H1 (cell line): ENCODE results near the gene BRK1. TPM values are rescaled to one million over a fixed set of nuclear protein-coding genes. Genes with fewer than 3 reads are reported as not detected.

Source experiments
- CTCF ChIA-PET: fragments of 300-600 bp; sonication (Branson Sonifier 250); formaldehyde crosslinking; loops from one replicate; lab custom pipeline; 2021; ENCODE audit not compliant: partially characterized antibody; lab: Charles Lee
- POLR2A ChIA-PET: fragments of 300-600 bp; sonication (Branson Sonifier 250); formaldehyde crosslinking; loops from one replicate; lab custom pipeline; 2021; ENCODE audit warnings: inconsistent platforms; ENCODE audit not compliant: partially characterized antibody; lab: Charles Lee
- DNase-seq, 2 experiments: peaks; one replicate each; pipeline versions ENCODE4 v3.0.0 to v3.0.0-alpha.2; 2010 to 2022; ENCODE audit warnings: low spot score in 2 of 2, low read depth in 1 of 2, mixed read lengths in 1 of 2
- FAIRE-seq: peaks from 2 replicates; lab custom pipeline; 2011; peaks lifted over from hg19 to GRCh38; lab: Jason Lieb, UNC
- H2AFZ ChIP-seq: 2 replicates; pipeline ENCODE4 v1.8.1; 2012; ENCODE audit warnings: low read length, inconsistent platforms
- H2AK5ac ChIP-seq: 2 replicates; pipeline ENCODE4 v1.6.1; 2013; ENCODE audit warnings: low read depth, low read length
- H2BK120ac ChIP-seq: replicated peaks from 2 replicates; pipeline ENCODE3; 2013; ENCODE audit warnings: low read depth, low read length, inconsistent platforms
- H2BK12ac ChIP-seq: 2 replicates; pipeline ENCODE4 v1.6.1; 2013; ENCODE audit warnings: low read depth, low read length
- H2BK15ac ChIP-seq: 2 replicates; pipeline ENCODE4 v1.6.1; 2013; ENCODE audit warnings: low read length
- H2BK20ac ChIP-seq: 2 replicates; pipeline ENCODE4 v1.6.1; 2013; ENCODE audit warnings: low read length
- H2BK5ac ChIP-seq: 2 replicates; pipeline ENCODE4 v1.6.1; 2013; ENCODE audit warnings: low read depth, low read length
- H3K14ac ChIP-seq: 2 replicates; pipeline ENCODE4 v1.6.1; 2013; ENCODE audit warnings: inconsistent platforms; ENCODE audit not compliant: insufficient read length
- H3K18ac ChIP-seq: 2 replicates; pipeline ENCODE4 v1.6.1; 2013; ENCODE audit warnings: low read length; ENCODE audit errors: extremely low read depth
- H3K23ac ChIP-seq: 2 replicates; pipeline ENCODE4 v1.6.1; 2013; ENCODE audit warnings: inconsistent platforms; ENCODE audit not compliant: insufficient read length
- H3K23me2 ChIP-seq: 2 replicates; pipeline ENCODE4 v1.6.1; 2013; ENCODE audit warnings: low read depth, low read length
- H3K27ac ChIP-seq: 2 replicates; pipeline ENCODE4 v1.6.1; 2011; ENCODE audit warnings: low read depth, low read length, inconsistent platforms
- H3K27me3 ChIP-seq, 4 experiments: replicated peaks in 1 of 4; 1 replicate in 1 of 4; 2 replicates in 3 of 4; pipeline versions ENCODE4 v1.6.1 to v1.8.1; 2011 to 2013; ENCODE audit warnings: low read length in 3 of 4, mild to moderate bottlenecking in 3 of 4, inconsistent platforms in 2 of 4, mixed read lengths in 2 of 4, moderate library complexity in 1 of 4; ENCODE audit not compliant: control insufficient read depth in 3 of 4, insufficient read depth in 3 of 4; ENCODE audit errors: extremely low read depth in 1 of 4
- H3K36me3 ChIP-seq, 4 experiments: 2 replicates each; pipeline versions ENCODE4 v1.6.1 to v1.8.1; 2011 to 2013; ENCODE audit warnings: mild to moderate bottlenecking in 4 of 4, low read length in 3 of 4, moderate library complexity in 2 of 4, control low read depth in 1 of 4, inconsistent platforms in 1 of 4; ENCODE audit not compliant: insufficient read depth in 4 of 4, control insufficient read depth in 2 of 4
- H3K4ac ChIP-seq: replicated peaks from 2 replicates; pipeline ENCODE3; 2013; ENCODE audit warnings: low read length, low read depth, mixed read lengths, inconsistent platforms; ENCODE audit not compliant: insufficient read length
- H3K4me1 ChIP-seq, 4 experiments: replicated peaks in 1 of 4; 1 replicate in 1 of 4; 2 replicates in 3 of 4; pipeline versions ENCODE4 v1.6.1 to v1.8.1; 2011 to 2013; ENCODE audit warnings: low read length in 3 of 4, inconsistent platforms in 2 of 4, mixed read lengths in 1 of 4; ENCODE audit not compliant: insufficient read depth in 4 of 4, control insufficient read depth in 3 of 4
- H3K4me2 ChIP-seq, 2 experiments: 2 replicates each; pipeline versions ENCODE4 v1.6.1 to v1.8.1; 2011 to 2013; ENCODE audit warnings: low read depth in 2 of 2, low read length in 2 of 2, control low read depth in 1 of 2, inconsistent platforms in 1 of 2, mild to moderate bottlenecking in 1 of 2; ENCODE audit not compliant: insufficient read depth in 1 of 2
- H3K4me3 ChIP-seq, 4 experiments: fragments of 200-600, 300-600 bp in 1 of 4; sonication (generic), shearing (Covaris generic), sonication (Bioruptor Twin) in 1 of 4; 2 replicates each; pipeline versions ENCODE4 v1.5.1 to v1.8.1; 2011 to 2016; ENCODE audit warnings: low read length in 4 of 4, low read depth in 3 of 4, control low read depth in 2 of 4, inconsistent platforms in 2 of 4, mild to moderate bottlenecking in 2 of 4, mixed read lengths in 1 of 4, moderate library complexity in 1 of 4; ENCODE audit not compliant: insufficient read depth in 2 of 4; ENCODE audit errors: extremely low read depth in 1 of 4
- H3K56ac ChIP-seq: replicated peaks from 2 replicates; pipeline ENCODE3; 2013; ENCODE audit warnings: low read depth, mild to moderate bottlenecking, mixed read lengths, low read length, inconsistent platforms; ENCODE audit not compliant: insufficient read length
- H3K79me1 ChIP-seq: 2 replicates; pipeline ENCODE4 v1.6.1; 2013; ENCODE audit warnings: low read depth, low read length, control low read depth
- H3K79me2 ChIP-seq, 2 experiments: 2 replicates each; pipeline versions ENCODE4 v1.6.1 to v1.8.1; 2012 to 2013; ENCODE audit warnings: low read length in 2 of 2, mild to moderate bottlenecking in 2 of 2, inconsistent platforms in 1 of 2; ENCODE audit not compliant: insufficient read depth in 2 of 2, control insufficient read depth in 1 of 2
- H3K9ac ChIP-seq, 4 experiments: replicated peaks in 1 of 4; 1 replicate in 1 of 4; 2 replicates in 3 of 4; pipeline versions ENCODE4 v1.6.1 to v1.8.1; 2011 to 2013; ENCODE audit warnings: low read depth in 3 of 4, low read length in 3 of 4, control low read depth in 2 of 4, mild to moderate bottlenecking in 2 of 4, moderate library complexity in 2 of 4, inconsistent platforms in 1 of 4; ENCODE audit errors: extremely low read depth in 1 of 4
- H3K9me3 ChIP-seq, 2 experiments: 2 replicates each; pipeline versions ENCODE4 v1.6.1 to v1.8.1; 2012 to 2013; ENCODE audit warnings: mild to moderate bottlenecking in 2 of 2, moderate library complexity in 2 of 2, control low read depth in 1 of 2, inconsistent platforms in 1 of 2, low read depth in 1 of 2, low read length in 1 of 2, mixed read lengths in 1 of 2; ENCODE audit not compliant: insufficient read depth in 2 of 2
- H4K20me1 ChIP-seq, 2 experiments: replicated peaks in 1 of 2; 2 replicates each; pipeline versions ENCODE3 to v1.8.1; 2011 to 2013; ENCODE audit warnings: inconsistent platforms in 2 of 2, low read length in 2 of 2, mild to moderate bottlenecking in 1 of 2; ENCODE audit not compliant: insufficient read depth in 2 of 2, control insufficient read depth in 1 of 2
- H4K5ac ChIP-seq: 2 replicates; pipeline ENCODE4 v1.6.1; 2013; ENCODE audit warnings: low read length, low read depth, mixed read lengths, inconsistent platforms; ENCODE audit not compliant: insufficient read length
- H4K8ac ChIP-seq: 2 replicates; pipeline ENCODE4 v1.8.0; 2013; ENCODE audit warnings: mild to moderate bottlenecking, moderate library complexity, low read length, inconsistent platforms; ENCODE audit not compliant: insufficient read depth; ENCODE audit errors: extremely low read depth
- H4K91ac ChIP-seq: replicated peaks from 2 replicates; pipeline ENCODE3; 2013; ENCODE audit warnings: low read length, mixed read lengths, inconsistent platforms; ENCODE audit not compliant: insufficient read length
- BACH1 ChIP-seq: IDR thresholded peaks from 2 replicates; pipeline ENCODE4 v1.6.1; 2012; ENCODE audit warnings: low read length, improper control_type of control experiment
- BCL11A ChIP-seq, 2 experiments: IDR thresholded peaks; one replicate each; pipeline ENCODE4 v1.6.1; 2011; ENCODE audit warnings: low read depth in 2 of 2, low read length in 2 of 2, mild to moderate bottlenecking in 2 of 2
- CBX5 ChIP-seq: fragments of 300-800, 300-1000 bp; sonication (generic); IDR thresholded peaks from 2 replicates; pipeline ENCODE4 v1.7.1; 2016; ENCODE audit warnings: antibody characterized with exemption, low read length, low read depth
- CREB1 ChIP-seq: IDR thresholded peaks from 2 replicates; pipeline ENCODE4 v1.6.1; 2012; ENCODE audit warnings: inconsistent platforms
- FOSL1 ChIP-seq: IDR thresholded peaks from 2 replicates; pipeline ENCODE4 v1.6.1; 2011; ENCODE audit warnings: mild to moderate bottlenecking, low read depth, low read length, moderate library complexity; ENCODE audit not compliant: insufficient read depth
- POLR2A ChIP-seq, 2 experiments: IDR thresholded peaks; 1 replicate in 1 of 2; 2 replicates in 1 of 2; pipeline ENCODE4 v1.6.1; 2011; ENCODE audit warnings: low read depth in 2 of 2, low read length in 2 of 2, mild to moderate bottlenecking in 2 of 2; ENCODE audit errors: control extremely low read depth in 1 of 2
- POLR2AphosphoS5 ChIP-seq: IDR thresholded peaks from 2 replicates; pipeline ENCODE4 v1.6.1; 2011; ENCODE audit warnings: low read depth, low read length
- POU5F1 ChIP-seq: IDR thresholded peaks from 2 replicates; pipeline ENCODE4 v1.6.1; 2011; ENCODE audit warnings: low read depth, mild to moderate bottlenecking, low read length, moderate library complexity
- RAD21 ChIP-seq, 2 experiments: IDR thresholded peaks in 1 of 2; conservative IDR thresholded peaks in 1 of 2; 2 replicates each; pipeline ENCODE4 v1.6.1; 2011; ENCODE audit warnings: low read depth in 2 of 2, low read length in 2 of 2, improper control_type of control experiment in 1 of 2, inconsistent platforms in 1 of 2, mild to moderate bottlenecking in 1 of 2, moderate library complexity in 1 of 2
- SIRT6 ChIP-seq: IDR thresholded peaks from one replicate; pipeline ENCODE4 v1.7.1; 2012; ENCODE audit warnings: low read length, inconsistent platforms
- SP2 ChIP-seq: IDR thresholded peaks from 2 replicates; pipeline ENCODE4 v1.6.1; 2012; ENCODE audit warnings: mild to moderate bottlenecking, low read length, inconsistent platforms
- TEAD4 ChIP-seq: IDR thresholded peaks from 2 replicates; pipeline ENCODE4 v1.6.1; 2012; ENCODE audit warnings: low read depth, low read length, inconsistent platforms, mixed read lengths
- WGBS, 2 experiments: shearing (Covaris generic) in 1 of 2; methylation state at CpG; one replicate each; pipeline versions ENCODE4 v1.1.6 to v1.1.7; 2013 to 2015; ENCODE audit warnings: low lambda C conversion rate in 2 of 2, mixed read lengths in 2 of 2, inconsistent platforms in 1 of 2, low coverage in 1 of 2, missing lambda C conversion rate in 1 of 2; ENCODE audit not compliant: insufficient replicate concordance in 2 of 2, insufficient coverage in 1 of 2, insufficient read length in 1 of 2; ENCODE audit errors: extremely low coverage in 1 of 2, missing lambda C conversion rate in 1 of 2; 5-methylcytosine and 5-hydroxymethylcytosine counted together
- polyA plus RNA-seq, 7 experiments: library from polyadenylated mRNA; depleted of rRNA in 3 of 7; stranded (reverse) in 5 of 7; unstranded in 2 of 7; fragments of >200 nt in 5 of 7; fragments of 200-250 nt in 2 of 7; gene quantifications; 1 replicate in 5 of 7; 2 replicates in 1 of 7; 4 replicates in 1 of 7; pipeline versions ENCODE4 v1.2.1 to v1.2.3, GENCODE V29; 2011 to 2013; ENCODE audit warnings: missing spikeins in 2 of 7, mixed read lengths in 2 of 7
- total RNA-seq: library from RNA; stranded (reverse); fragmentation: NEBNext Ultra II Directional; extraction: Animal tissue kit (Norgen Biotek cat#: 25700); gene quantifications from 2 replicates; pipeline ENCODE4 v1.2.1, GENCODE V29; 2021
- TF ChIP-seq, protein P1 (sequence below): IDR thresholded peaks from 2 replicates; pipeline ENCODE4 v1.6.1; 2011; ENCODE audit warnings: low read depth, mild to moderate bottlenecking, low read length; ENCODE audit not compliant: insufficient read depth
- TF ChIP-seq, protein P2 (sequence below): IDR thresholded peaks from 2 replicates; pipeline ENCODE4 v1.6.1; 2012; ENCODE audit warnings: inconsistent platforms

Gene BRK1
- total and polyA plus RNA-seq, 2 of the 8 experiments (the other 6 are each of a cell fraction or from before 2014, with no cell fraction given), result 137 to 164 TPM

DNA sequence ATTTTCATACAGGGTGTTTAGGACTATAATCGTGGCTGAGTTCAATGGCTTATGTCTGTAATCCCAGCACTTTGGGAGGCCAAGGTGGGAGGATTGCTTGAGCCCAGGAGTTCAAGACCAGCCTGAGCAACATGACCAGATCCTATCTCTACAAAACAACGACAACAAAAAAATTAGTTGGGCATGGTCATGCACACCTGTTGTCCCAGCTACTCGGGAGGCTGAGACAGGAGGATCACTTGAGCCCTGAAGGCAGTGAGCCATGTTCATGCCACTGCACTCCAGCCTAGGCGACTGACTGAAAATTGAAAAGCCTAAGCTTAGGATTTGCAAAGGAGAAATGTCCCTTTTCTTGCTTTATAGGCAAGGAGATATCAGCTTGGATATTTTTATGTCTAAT lies 1.5 kb downstream of the BRK1 start:
- peak overlapping the region in 1 of 4 experiments; percentile 97; a peak in 3 of 8 replicates for H3K4me3 ChIP-seq
- H4K20me1 ChIP-seq, result peaks cover 0 to 7% of the 10 kb centered on the region in 2 experiments
- H3K4me1 ChIP-seq, result peaks cover 0 to 3% (median 0%) of the 10 kb centered on the region in 4 experiments; a peak in 2 of 7 replicates
- H2BK5ac ChIP-seq, result no peak overlapping the region
- no peak for DNase-seq
- ChIA-PET CTCF (interaction anchor here (0.6 to 1.5 kb wide), 4 partner anchors 11 to 106 kb away, joined by 3 to 5 read pairs (median 4); partner anchors contain the start of gene IRAK2), POLR2A (interaction anchor here (1.0 to 1.3 kb wide), 3 partner anchors 8 to 15 kb away, joined by 3 to 4 read pairs (median 3); no protein-coding TSS in a partner anchor)
- H3K79me1 ChIP-seq, result peaks cover 12% of the 10 kb centered on the region
- H2BK15ac ChIP-seq, result no peak overlapping the region
- no peak overlapping the region for H3K23ac ChIP-seq
- H3K4ac ChIP-seq, result no peak overlapping the region
- H3K9ac ChIP-seq, result no peak overlapping the region
- H3K79me2 ChIP-seq, result peaks cover 13 to 43% of the 10 kb centered on the region in 2 experiments
- no peak overlapping the region for H2BK12ac ChIP-seq
- peak overlapping the region; percentile 91 to 100; a peak in 2 of 4 replicates for H3K4me2 ChIP-seq
- no peak for FAIRE-seq
- H2AK5ac ChIP-seq, result no peak overlapping the region
- H4K5ac ChIP-seq, result no peak overlapping the region
- H2BK20ac ChIP-seq, result no peak overlapping the region
- no peaks in the 10 kb centered on the region for H3K9me3 ChIP-seq
- peaks cover 9% of the 10 kb centered on the region for H3K23me2 ChIP-seq
- H4K8ac ChIP-seq, result no peak overlapping the region
- no peak overlapping the region for H3K27ac ChIP-seq
- 92% methylated on average over 4 of the region's 4 CpGs; no CpG with 5 or more reads in 1 of the 2 experiments for WGBS, 2 experiments
- H2BK120ac ChIP-seq, result no peak overlapping the region
- no peak overlapping the region for H3K18ac ChIP-seq
- H3K14ac ChIP-seq, result no peak overlapping the region
- H2AFZ ChIP-seq, result no peak overlapping the region
- H3K36me3 ChIP-seq, result peaks cover 0 to 10% (median 2%) of the 10 kb centered on the region in 4 experiments; a peak in 2 of 8 replicates
- H3K56ac ChIP-seq, result no peak overlapping the region
- H4K91ac ChIP-seq, result no peak overlapping the region
- H3K27me3 ChIP-seq, result no peaks in the 10 kb centered on the region
- TF ChIP-seq POU5F1 (no peak), BACH1 (no peak), TEAD4 (no peak), CREB1 (no peak), SP2 (no peak), BCL11A (IDR thresholded peaks at IDR 0.05; ENCODE audit: low read depth in 2 of 2, low read length in 2 of 2) (no peak), SIRT6 (no peak), POLR2A (IDR thresholded peaks at IDR 0.05; ENCODE audit: control extremely low read depth in 1 of 2, low read depth in 2 of 2, low read length in 2 of 2) (no peak), RAD21 (IDR thresholded peaks at IDR 0.05 in 1 of 2, conservative IDR thresholded peaks at IDR 0.05 in 1 of 2; ENCODE audit: low read depth in 2 of 2, low read length in 2 of 2) (no peak), CBX5 (no peak), POLR2AphosphoS5 (no peak), FOSL1 (no peak)
- TF ChIP-seq, protein P1, sequence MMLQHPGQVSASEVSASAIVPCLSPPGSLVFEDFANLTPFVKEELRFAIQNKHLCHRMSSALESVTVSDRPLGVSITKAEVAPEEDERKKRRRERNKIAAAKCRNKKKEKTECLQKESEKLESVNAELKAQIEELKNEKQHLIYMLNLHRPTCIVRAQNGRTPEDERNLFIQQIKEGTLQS, result no peak
- TF ChIP-seq, protein P2, sequence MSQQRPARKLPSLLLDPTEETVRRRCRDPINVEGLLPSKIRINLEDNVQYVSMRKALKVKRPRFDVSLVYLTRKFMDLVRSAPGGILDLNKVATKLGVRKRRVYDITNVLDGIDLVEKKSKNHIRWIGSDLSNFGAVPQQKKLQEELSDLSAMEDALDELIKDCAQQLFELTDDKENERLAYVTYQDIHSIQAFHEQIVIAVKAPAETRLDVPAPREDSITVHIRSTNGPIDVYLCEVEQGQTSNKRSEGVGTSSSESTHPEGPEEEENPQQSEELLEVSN, result no peak
